HG02981 (cell line): ENCODE results near the gene LTN1.

Source experiments
- ATAC-seq: cut with Tn5 transposase; IDR thresholded peaks from one replicate; pipeline ENCODE4 v1.9.1; 2021; ENCODE audit warnings: mild to moderate bottlenecking, moderate library complexity; ENCODE audit not compliant: unreplicated experiment

The LTN1 gene

DNA sequence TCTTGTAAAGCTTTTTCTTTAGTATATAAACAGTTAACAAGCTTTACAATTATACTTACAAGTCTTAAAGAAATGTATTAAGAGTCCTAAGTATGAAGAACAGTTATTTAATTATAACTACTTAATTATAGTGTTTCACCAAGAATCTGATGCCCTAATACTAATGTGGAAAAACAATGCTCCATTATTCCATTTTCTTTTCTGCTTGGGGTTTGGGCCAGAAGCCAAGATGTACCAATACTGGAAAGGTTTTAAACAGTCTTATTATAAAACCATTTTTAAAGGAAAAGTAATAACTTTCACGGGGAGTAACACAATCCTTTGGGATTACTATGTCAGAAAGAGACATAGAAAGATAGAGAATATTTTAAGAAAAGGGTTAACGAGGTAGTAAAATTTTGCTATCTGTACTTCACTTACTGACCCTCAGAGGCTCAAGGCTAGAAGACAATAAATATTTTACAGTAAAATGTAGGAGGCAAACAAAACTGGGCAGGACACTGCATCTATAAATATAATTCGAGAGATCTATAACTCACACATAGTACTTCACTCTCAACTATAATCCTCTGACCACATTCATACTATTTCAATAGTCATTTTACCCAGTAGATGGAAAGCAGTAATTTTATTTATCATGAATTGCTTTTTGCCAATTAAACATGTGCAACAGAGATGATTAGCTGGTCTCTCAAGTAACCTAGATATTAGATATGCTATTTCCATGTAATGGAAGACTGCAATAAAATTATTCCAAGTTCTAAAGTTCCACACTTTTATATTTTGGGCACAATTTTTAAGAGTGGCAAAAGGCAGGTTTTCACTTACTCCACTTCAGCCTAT, 63.9 kb downstream of the LTN1 start:
- no peak for ATAC-seq

GRCh38 chr21:28927130-28927529, 65.5 kb downstream of the LTN1 start:
- ATAC-seq = no peak

DNA sequence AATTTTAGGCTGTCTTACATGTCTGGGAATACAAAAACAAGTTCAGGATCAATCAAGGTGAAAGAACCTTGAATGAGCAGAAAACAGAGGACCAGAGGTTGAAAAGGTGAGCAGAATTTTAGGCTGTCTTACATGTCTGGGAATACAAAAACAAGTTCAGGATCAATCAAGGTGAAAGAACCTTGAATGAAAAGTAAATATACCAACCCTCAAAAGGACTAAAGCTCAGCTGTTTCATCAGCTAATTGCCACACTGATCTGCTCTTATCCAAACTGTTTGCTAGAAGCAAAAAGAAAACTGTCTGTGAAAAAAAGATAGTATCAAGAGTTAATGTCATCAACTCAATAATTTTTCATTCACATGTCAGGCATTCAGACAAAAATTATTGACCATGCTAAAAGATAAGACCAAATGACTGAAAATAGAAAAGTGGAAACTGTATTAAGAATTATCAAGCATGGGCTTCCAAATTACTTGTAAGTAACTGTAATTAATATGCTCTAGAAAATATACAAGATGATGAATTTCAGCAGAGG, 69.2 kb downstream of the LTN1 start:
- no peak for ATAC-seq

DNA sequence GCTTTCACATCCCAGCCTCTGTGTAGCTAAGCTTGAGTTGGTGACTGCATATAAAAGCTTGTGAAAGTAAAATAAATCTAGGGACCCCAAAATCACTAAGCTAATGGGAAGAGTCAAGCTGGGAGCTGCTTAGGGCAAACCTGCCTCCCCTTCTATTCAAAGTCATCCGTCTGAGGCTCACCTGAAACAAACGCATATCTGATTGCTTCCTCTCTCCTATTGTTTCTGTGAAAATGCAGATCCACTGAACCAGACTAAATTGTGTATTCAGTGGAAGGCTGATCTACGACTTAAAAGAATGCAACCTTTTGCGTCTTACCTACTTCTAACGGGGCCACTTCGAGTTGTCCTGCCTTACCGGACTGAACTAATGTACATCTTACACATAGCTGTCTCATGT, 70.3 kb downstream of the LTN1 start:
- no peak for ATAC-seq

DNA sequence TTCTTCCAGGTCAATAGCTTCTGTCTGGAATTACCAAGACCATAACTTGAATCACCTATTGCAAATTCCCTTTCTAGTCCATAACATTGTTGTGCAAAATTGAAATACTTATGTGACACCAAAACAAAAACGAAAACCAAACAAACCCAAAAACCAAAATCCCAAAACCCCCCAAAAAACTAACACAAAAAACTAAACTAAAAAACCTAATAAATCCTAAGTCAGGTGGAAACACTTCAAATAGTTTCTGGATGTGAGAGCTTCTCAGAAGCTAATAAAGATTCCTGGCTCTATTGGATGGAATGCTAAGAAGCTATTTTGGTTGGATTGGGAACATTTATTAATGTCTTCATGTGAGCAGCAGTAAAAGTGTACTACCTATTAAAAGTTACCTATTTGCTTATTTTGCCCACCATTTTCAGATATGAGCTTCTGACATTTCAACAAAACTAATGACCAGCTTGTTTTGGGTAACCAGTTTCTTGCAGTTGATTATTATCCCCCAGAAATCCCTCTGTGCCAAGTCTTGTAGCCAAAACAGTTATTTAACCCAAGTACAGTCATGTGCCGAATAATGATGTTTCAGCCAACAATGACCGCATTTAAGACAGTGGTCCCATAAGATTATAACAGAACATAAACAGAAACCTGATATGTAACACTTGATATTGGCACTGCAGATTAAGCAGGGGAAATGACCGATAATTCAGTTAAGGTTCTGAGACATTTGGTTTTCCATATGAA, 76.4 kb downstream of the LTN1 start:
- ATAC-seq = no peak

DNA sequence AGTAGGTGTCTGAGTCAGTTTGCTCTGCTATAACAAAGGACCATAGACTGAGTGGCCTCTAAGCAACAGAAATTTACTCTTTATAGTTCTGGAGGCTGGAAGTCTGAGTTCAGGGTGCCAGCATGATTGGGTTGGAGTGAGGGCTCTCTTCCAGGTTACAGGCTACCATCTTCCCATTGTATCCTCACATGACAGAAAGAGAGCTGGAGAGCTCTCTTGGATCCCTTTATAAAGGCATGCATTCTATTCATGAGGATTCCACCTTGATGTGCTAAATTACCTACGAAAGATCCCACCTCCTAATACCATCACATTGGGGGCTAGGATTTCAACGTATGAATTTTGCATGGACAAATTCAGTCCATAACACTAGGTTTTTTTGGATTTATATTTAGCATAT, 79.6 kb downstream of the LTN1 start:
- ATAC-seq = no peak

GRCh38 chr21:28910280-28910887, 82.3 kb downstream of the LTN1 start:
- no peak for ATAC-seq

- ATAC-seq = no peak
Observed at GRCh38 chr21:28908351-28908750, 84.3 kb downstream of the LTN1 start.

DNA sequence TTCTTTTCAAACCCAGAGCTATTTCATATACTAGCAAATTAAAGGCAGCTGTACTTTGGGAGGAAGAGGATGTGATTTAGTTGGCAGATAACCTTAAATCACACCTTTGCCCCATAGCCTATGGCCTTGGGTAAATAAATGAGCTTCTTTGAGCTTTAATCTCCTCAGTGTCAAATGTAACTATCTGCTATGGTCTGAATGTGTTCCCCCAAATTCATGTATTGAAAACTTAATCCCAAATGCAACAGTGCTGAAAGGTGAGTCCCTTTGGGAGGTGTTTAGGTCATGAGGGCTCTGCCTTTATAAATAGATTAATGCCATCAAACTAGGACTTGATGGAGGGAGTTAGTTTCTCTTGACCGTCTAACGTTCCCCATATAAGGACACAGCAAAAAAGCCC, 85.8 kb downstream of the LTN1 start:
- no peak for ATAC-seq

DNA sequence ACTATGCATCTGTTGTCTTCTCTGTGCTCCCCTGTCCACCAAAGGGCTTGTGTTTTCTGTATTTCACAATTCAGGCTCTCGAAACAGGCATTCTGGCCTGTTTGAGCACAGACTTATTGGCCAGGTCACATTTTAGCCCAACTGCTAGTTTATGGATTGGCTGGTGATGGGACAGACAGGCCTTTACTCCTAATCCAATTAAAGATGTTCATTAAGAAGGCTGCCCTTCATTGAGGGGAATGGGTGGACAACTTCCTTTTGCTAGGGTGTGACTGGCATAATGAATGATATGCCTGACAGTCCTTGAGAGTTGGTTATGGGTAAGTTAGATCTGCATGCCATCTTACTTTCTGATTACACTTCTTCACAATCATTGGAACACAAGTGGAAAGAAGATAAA, 86.4 kb downstream of the LTN1 start:
- ATAC-seq = no peak

DNA sequence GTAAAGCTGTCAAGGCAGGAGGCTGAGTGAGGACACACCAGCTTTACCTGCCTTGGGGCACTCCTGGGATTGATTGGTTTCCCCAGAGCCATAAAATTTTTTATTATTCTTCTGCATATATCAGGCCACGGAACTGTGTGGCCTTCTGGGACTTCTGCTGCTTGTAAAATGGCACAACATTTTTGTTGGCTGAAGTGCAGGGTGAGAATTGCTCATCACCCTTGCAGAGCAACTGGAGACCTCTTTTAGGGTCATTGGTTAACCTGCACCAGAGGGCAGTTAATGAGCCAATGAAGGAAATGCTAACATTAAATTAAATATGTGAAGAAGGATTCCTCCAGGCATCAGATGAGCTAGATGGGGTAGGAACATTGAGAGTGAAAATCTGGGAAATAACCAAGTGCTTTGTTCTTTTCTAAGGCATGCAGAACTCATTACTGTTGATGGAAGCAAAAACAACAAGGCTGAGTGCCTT, 87.7 kb downstream of the LTN1 start:
- no peak for ATAC-seq

GRCh38 chr21:28903448-28903847, 89.2 kb downstream of the LTN1 start:
- no peak for ATAC-seq

DNA sequence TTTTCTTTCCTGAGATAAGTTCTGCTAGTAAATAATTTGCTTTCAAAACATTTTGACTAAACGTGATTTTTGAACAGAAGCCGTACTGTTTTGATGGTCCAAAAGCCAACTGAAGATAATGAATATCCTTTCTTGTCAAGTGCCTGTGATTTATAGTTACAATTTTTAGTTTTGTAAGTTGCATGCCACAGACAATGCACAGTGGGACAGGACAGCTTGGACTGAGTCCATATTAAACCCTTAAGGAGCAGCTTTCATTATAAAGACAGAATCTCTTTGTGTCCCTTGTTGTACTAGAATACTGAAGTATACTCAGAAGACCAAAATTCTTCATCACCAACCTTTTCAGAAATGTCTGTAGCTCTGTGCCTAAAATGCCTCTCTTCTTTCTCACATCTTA, 92.2 kb downstream of the LTN1 start:
- ATAC-seq = no peak

DNA sequence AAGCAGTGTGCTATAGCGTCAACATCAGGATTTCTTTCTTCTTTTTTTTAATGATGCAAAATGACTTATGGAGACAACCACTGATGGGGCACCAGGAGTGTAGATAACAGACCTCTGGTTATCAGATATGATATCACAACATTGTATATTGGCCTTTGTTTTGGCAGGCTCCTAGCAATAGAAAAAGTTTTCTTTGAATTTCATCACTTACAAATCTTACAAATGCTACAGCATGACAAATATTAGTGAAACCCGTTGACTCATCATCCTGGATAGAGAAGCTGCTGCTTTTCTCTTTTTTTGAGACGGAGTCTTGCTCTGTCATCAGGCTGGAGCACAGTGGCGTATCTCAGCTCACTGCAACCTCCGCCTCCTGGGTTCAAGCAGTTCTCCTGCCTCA, 92.9 kb downstream of the LTN1 start:
- no peak for ATAC-seq

GRCh38 chr21:28899220-28899619, 93.5 kb downstream of the LTN1 start:
- ATAC-seq = no peak

GRCh38 chr21:28893687-28894086, 99.0 kb downstream of the LTN1 start:
- no peak for ATAC-seq

GRCh38 chr21:28892199-28893111, 100.2 kb downstream of the LTN1 start:
- ATAC-seq = no peak

DNA sequence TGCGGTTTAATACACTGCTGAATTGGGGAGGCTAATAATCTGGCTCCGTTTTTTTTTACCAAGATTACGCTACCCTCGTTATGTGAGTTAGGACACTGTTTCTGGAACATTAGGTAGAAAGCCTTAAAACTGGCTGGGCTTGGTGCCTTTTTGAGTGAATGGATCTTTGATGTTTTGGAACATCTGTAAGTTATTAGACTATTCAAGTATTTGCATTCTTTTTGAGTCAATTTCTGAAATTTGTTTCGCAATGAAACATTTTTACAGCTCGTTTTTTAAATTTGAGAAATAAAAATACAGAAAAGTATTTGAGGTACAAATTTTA, 106.9 kb downstream of the LTN1 start:
- no peak for ATAC-seq

DNA sequence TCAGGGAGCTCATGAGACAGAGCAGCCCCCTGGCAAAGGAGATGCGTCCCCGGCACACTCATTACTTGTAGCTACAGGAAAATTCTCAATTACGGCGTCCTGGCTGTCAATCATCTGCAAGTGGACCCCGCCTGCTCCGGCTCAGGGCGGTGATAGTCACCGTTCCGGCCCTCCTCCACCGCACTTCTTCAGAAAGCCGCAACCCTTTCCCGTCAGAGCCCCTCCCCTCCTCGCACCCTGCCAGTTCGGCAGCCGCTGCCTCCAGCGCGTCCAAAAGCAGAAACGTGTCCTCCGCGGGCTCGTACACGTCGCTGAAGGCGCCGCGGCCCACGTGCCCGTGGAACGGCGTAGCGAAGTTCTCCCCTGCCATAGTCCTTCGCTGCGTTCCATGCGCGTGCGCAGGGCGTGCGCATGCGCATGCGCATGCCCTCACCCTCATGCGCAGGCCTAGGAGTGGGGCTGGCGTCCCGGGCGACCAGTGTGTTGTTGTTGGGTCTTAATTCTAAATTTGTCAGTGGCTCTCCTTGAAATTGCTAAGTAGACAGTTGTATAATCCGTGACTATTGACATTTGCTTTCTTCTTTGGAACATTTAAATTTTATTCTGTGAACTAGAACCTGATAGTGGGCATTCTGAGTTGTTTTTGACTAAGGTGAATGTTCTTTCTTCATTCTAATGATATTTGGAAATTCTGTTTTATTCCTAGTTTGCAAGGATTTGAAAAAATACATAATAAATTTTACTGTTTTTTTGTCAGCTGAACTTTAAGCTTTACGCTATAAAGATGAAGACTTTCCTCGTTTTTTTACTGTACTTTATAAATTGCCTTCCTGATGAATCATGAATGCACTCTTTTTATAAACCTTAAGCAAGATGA, 107.5 kb downstream of the LTN1 start:
- ATAC-seq = peak; percentile 96

- peak; percentile 26 for ATAC-seq
Observed at GRCh38 chr21:28884481-28884880, 108.2 kb downstream of the LTN1 start.
